ENCODE measurements around the gene HEPHL1.

DNA sequence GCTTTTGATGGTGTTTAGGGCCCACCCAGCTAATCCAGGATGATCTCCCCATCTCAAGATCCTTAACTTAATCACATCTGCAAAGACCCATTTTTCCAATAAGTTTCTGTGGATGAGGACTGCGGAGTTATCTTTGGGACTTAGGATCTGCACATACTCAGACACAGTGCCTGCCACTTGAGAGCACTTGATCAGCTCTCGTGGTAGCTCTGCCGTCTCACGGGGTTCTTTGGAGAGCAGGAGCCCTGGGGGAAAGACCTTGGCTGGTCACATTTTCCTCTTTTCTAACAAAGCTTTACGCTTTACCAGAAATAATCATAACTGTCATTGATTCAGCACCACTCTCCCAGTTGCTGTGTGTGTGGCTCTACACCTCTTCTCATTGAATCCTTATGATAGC lies 6.1 kb downstream of the HEPHL1 start:
- TF ChIP-seq POLR2A (IDR thresholded peaks at IDR 0.05; ENCODE audit: low read length): no peak
- no peak for TF ChIP-seq GATA1 (IDR thresholded peaks at IDR 0.05; ENCODE audit: low read depth, low read length)

Data from erythroblast (primary cell).